Measurements from ENCODE around the gene CAMK1G.
A peak's percentile ranks its signal among the peaks of the same experiment; 100 is the strongest.

CAMK1G gene

GRCh38 chr1:209545423-209545822, 38.1 kb upstream of the CAMK1G start:
- TF ChIP-seq CTCF (IDR thresholded peaks at IDR 0.05): no peak
- no peak for TF ChIP-seq ZFX (IDR thresholded peaks at IDR 0.05; ENCODE audit: borderline replicate concordance)
- no peak overlapping the region for H3K27ac ChIP-seq

- no peak overlapping the region for H3K27ac ChIP-seq
- no peak for TF ChIP-seq CTCF (IDR thresholded peaks at IDR 0.05)
- TF ChIP-seq ZFX (IDR thresholded peaks at IDR 0.05; ENCODE audit: borderline replicate concordance): no peak
Observed at GRCh38 chr1:209546390-209547085, 37.0 kb upstream of the CAMK1G start.

- TF ChIP-seq ZFX (IDR thresholded peaks at IDR 0.05; ENCODE audit: borderline replicate concordance) (no peak), CTCF (IDR thresholded peaks at IDR 0.05) (no peak)
- no peak overlapping the region for H3K27ac ChIP-seq
Observed at GRCh38 chr1:209547626-209548025, 35.9 kb upstream of the CAMK1G start.

- no peak overlapping the region for H3K27ac ChIP-seq
- peak; percentile 26 for TF ChIP-seq CTCF (IDR thresholded peaks at IDR 0.05)
- TF ChIP-seq ZFX (IDR thresholded peaks at IDR 0.05; ENCODE audit: borderline replicate concordance): no peak
Observed at GRCh38 chr1:209549443-209550205, 33.9 kb upstream of the CAMK1G start.

- no peak overlapping the region for H3K27ac ChIP-seq
- TF ChIP-seq ZFX (IDR thresholded peaks at IDR 0.05; ENCODE audit: borderline replicate concordance) (no peak), CTCF (IDR thresholded peaks at IDR 0.05) (no peak)
Observed at GRCh38 chr1:209550519-209550918, 33.0 kb upstream of the CAMK1G start.

- no peak overlapping the region for H3K27ac ChIP-seq
- TF ChIP-seq CTCF (IDR thresholded peaks at IDR 0.05) (no peak), ZFX (IDR thresholded peaks at IDR 0.05; ENCODE audit: borderline replicate concordance) (no peak)
Observed at GRCh38 chr1:209552406-209553264, 30.9 kb upstream of the CAMK1G start.
